ENCODE results near the gene CBR1. TPM values are rescaled to one million over a fixed set of nuclear protein-coding genes. Genes with fewer than 3 reads are reported as not detected.

The CBR1 gene
- total RNA-seq, 1 experiment from 2014 or later = 81.8 TPM

GRCh38 chr21:36089946-36090345 lies 20.1 kb downstream of the CBR1 start:
- no peaks in the 10 kb centered on the region for H3K27me3 ChIP-seq (replicated peaks; ENCODE audit: insufficient read depth, low read depth, low read length, poor library complexity)
- intact Hi-C loops (cut with micrococcal nuclease; ENCODE audit: unreplicated experiment) = no loop called here
- H3K4me3 ChIP-seq (ENCODE audit: low read depth, low read length, poor library complexity, severe bottlenecking) = no peak overlapping the region
- no peak for DNase-seq (ENCODE audit: low spot score)
- no TSS peak for BruUV-seq (replicated peaks)
- no peaks in the 10 kb centered on the region for H3K4me1 ChIP-seq (ENCODE audit: insufficient read depth, low read length, poor library complexity, severe bottlenecking)
- no peaks in the 10 kb centered on the region for H3K36me3 ChIP-seq (ENCODE audit: insufficient read depth, low read length, poor library complexity, severe bottlenecking)
- H3K27ac ChIP-seq (ENCODE audit: low read depth, low read length, poor library complexity, severe bottlenecking) = no peak overlapping the region
- TF ChIP-seq CTCF (conservative IDR thresholded peaks at IDR 0.05; ENCODE audit: low read depth, low read length) (no peak), EZH2 (IDR thresholded peaks at IDR 0.05; ENCODE audit: borderline replicate concordance, low read depth, low read length, poor library complexity, severe bottlenecking) (no peak)
- H3K9me3 ChIP-seq (ENCODE audit: low read depth, low read length, poor library complexity, severe bottlenecking) = peaks cover 18% of the 10 kb centered on the region
- ChIA-PET CTCF (no interaction called here), POLR2A (ENCODE audit: low non-redundant PET) (no interaction called here)

GRCh38 chr21:36092681-36093080 lies 22.9 kb downstream of the CBR1 start:
- DNase-seq (ENCODE audit: low spot score) = no peak
- ChIA-PET POLR2A (ENCODE audit: low non-redundant PET) (no interaction called here), CTCF (no interaction called here)
- H3K27me3 ChIP-seq (replicated peaks; ENCODE audit: insufficient read depth, low read depth, low read length, poor library complexity) = no peaks in the 10 kb centered on the region
- no peak overlapping the region for H3K27ac ChIP-seq (ENCODE audit: low read depth, low read length, poor library complexity, severe bottlenecking)
- no peak overlapping the region for H3K4me3 ChIP-seq (ENCODE audit: low read depth, low read length, poor library complexity, severe bottlenecking)
- H3K36me3 ChIP-seq (ENCODE audit: insufficient read depth, low read length, poor library complexity, severe bottlenecking) = no peaks in the 10 kb centered on the region
- intact Hi-C loops (cut with micrococcal nuclease; ENCODE audit: unreplicated experiment) = no loop called here
- BruUV-seq (replicated peaks) = no TSS peak
- peaks cover under 1% of the 10 kb centered on the region for H3K4me1 ChIP-seq (ENCODE audit: insufficient read depth, low read length, poor library complexity, severe bottlenecking)
- TF ChIP-seq CTCF (conservative IDR thresholded peaks at IDR 0.05; ENCODE audit: low read depth, low read length) (no peak), EZH2 (IDR thresholded peaks at IDR 0.05; ENCODE audit: borderline replicate concordance, low read depth, low read length, poor library complexity, severe bottlenecking) (no peak)
- peaks cover 19% of the 10 kb centered on the region for H3K9me3 ChIP-seq (ENCODE audit: low read depth, low read length, poor library complexity, severe bottlenecking)

GRCh38 chr21:36093512-36093911 lies 23.7 kb downstream of the CBR1 start:
- H3K4me1 ChIP-seq (ENCODE audit: insufficient read depth, low read length, poor library complexity, severe bottlenecking) = peaks cover 9% of the 10 kb centered on the region
- BruUV-seq (replicated peaks) = no TSS peak
- H3K27ac ChIP-seq (ENCODE audit: low read depth, low read length, poor library complexity, severe bottlenecking) = no peak overlapping the region
- no peaks in the 10 kb centered on the region for H3K36me3 ChIP-seq (ENCODE audit: insufficient read depth, low read length, poor library complexity, severe bottlenecking)
- peaks cover 19% of the 10 kb centered on the region for H3K9me3 ChIP-seq (ENCODE audit: low read depth, low read length, poor library complexity, severe bottlenecking)
- H3K27me3 ChIP-seq (replicated peaks; ENCODE audit: insufficient read depth, low read depth, low read length, poor library complexity) = no peaks in the 10 kb centered on the region
- CTCF ChIA-PET = no interaction called here
- DNase-seq (ENCODE audit: low spot score) = no peak
- POLR2A ChIA-PET (ENCODE audit: low non-redundant PET) = no interaction called here
- TF ChIP-seq CTCF (conservative IDR thresholded peaks at IDR 0.05; ENCODE audit: low read depth, low read length) (no peak), EZH2 (IDR thresholded peaks at IDR 0.05; ENCODE audit: borderline replicate concordance, low read depth, low read length, poor library complexity, severe bottlenecking) (no peak)
- intact Hi-C loops (cut with micrococcal nuclease; ENCODE audit: unreplicated experiment) = no loop called here
- H3K4me3 ChIP-seq (ENCODE audit: low read depth, low read length, poor library complexity, severe bottlenecking) = no peak overlapping the region

All from A673 (cell line).